PC-3 (cell line): ENCODE data around the gene TNFRSF4. TPM values are rescaled to one million over a fixed set of nuclear protein-coding genes. Genes with fewer than 3 reads are reported as not detected.

ENCODE experiments used
- ATAC-seq: fragments of 200-7000 bp; cut with Tn5 transposase; 2 replicates; pipeline ENCODE4 v1.9.1; 2020; ENCODE audit warnings: mild to moderate bottlenecking, moderate library complexity
- BruUV-seq: library from RNA; stranded (reverse); fragments of 400-500 nt; replicated peaks from 2 replicates; lab custom pipeline; 2021; lab: Mats Ljungman, UMichigan
- CTCF ChIA-PET: fragments of 300-600 bp; sonication (Branson Sonifier 250); formaldehyde crosslinking; loops from one replicate; lab custom pipeline; 2022; ENCODE audit warnings: antibody characterized with exemption; lab: Charles Lee
- POLR2A ChIA-PET: fragments of 300-600 bp; sonication (Branson Sonifier 250); formaldehyde crosslinking; loops from one replicate; lab custom pipeline; 2022; ENCODE audit warnings: antibody characterized with exemption; ENCODE audit not compliant: unreplicated experiment; lab: Charles Lee
- DNase-seq: peaks from one replicate; pipeline ENCODE4 v3.0.0-alpha.2; 2015
- H2AFZ ChIP-seq: fragments of 300-600 bp; sonication (generic); 2 replicates; pipeline ENCODE4 v1.6.0; 2016; ENCODE audit warnings: antibody characterized with exemption, low read length
- H3F3A ChIP-seq: fragments of 300-600 bp; sonication (generic); one replicate; pipeline ENCODE4 v1.6.0; 2017; ENCODE audit warnings: antibody characterized with exemption, low read length, control low read depth, mild to moderate bottlenecking; ENCODE audit not compliant: unreplicated experiment
- H3K27ac ChIP-seq: fragments of 300-600 bp; sonication (generic); 2 replicates; pipeline ENCODE4 v1.5.1; 2016; ENCODE audit warnings: mild to moderate bottlenecking, low read length
- H3K27me3 ChIP-seq: fragments of 300-600 bp; sonication (generic); 2 replicates; pipeline ENCODE4 v1.6.1; 2016; ENCODE audit warnings: low read length, mixed read lengths
- H3K36me3 ChIP-seq: fragments of 300-600 bp; sonication (generic); 2 replicates; pipeline ENCODE4 v1.6.1; 2016; ENCODE audit warnings: low read depth, mixed run types, low read length, mixed read lengths
- H3K4me1 ChIP-seq: fragments of 300-600 bp; sonication (generic); 2 replicates; pipeline ENCODE4 v1.5.1; 2016; ENCODE audit warnings: low read length; ENCODE audit not compliant: insufficient read depth
- H3K4me2 ChIP-seq: fragments of 300-600 bp; sonication (generic); 2 replicates; pipeline ENCODE4 v1.6.0; 2016; ENCODE audit warnings: low read length
- H3K4me3 ChIP-seq: fragments of 300-600 bp; sonication (generic); 2 replicates; pipeline ENCODE4 v1.5.1; 2016; ENCODE audit warnings: mild to moderate bottlenecking, low read length, mixed read lengths
- H3K79me2 ChIP-seq: fragments of 300-600 bp; sonication (generic); 2 replicates; pipeline ENCODE4 v1.6.1; 2017; ENCODE audit warnings: low read length, mixed read lengths
- H3K9ac ChIP-seq: fragments of 300-600 bp; sonication (generic); 2 replicates; pipeline ENCODE4 v1.6.0; 2016; ENCODE audit warnings: mild to moderate bottlenecking, low read length
- H3K9me2 ChIP-seq: fragments of 300-600 bp; sonication (generic); replicated peaks from 2 replicates; pipeline ENCODE4 v1.6.1; 2016; ENCODE audit warnings: mixed run types, low read length, mixed read lengths
- H3K9me3 ChIP-seq: fragments of 300-600 bp; sonication (generic); 2 replicates; pipeline ENCODE4 v1.6.1; 2016; ENCODE audit warnings: low read length, mixed read lengths
- H4K20me1 ChIP-seq: fragments of 300-600 bp; sonication (generic); 2 replicates; pipeline ENCODE4 v1.6.1; 2016; ENCODE audit warnings: low read length, mixed read lengths
- EZH2 ChIP-seq: fragments of 300-600 bp; sonication (generic); IDR thresholded peaks from one replicate; pipeline ENCODE4 v1.6.1; 2017; ENCODE audit warnings: antibody characterized with exemption, mild to moderate bottlenecking, low read length; ENCODE audit not compliant: unreplicated experiment
- EZH2phosphoT487 ChIP-seq: fragments of 300-600 bp; sonication (generic); IDR thresholded peaks from 2 replicates; pipeline ENCODE4 v1.6.1; 2018; ENCODE audit warnings: mild to moderate bottlenecking, antibody characterized with exemption, low read length, borderline replicate concordance
- intact Hi-C: fragments of 100-400 bp; cut with micrococcal nuclease; formaldehyde crosslinking; loops from 2 replicates; pipeline ENCODE4 v1.9.0; 2023
- total RNA-seq: library from RNA; depleted of rRNA; stranded (reverse); fragments of >200 nt; gene quantifications from 2 replicates; pipeline ENCODE4 v1.2.3, GENCODE V29; 2014
- TF ChIP-seq, protein P1 (sequence below): fragments of 300-600 bp; sonication (generic); conservative IDR thresholded peaks from 2 replicates; pipeline ENCODE4 v1.5.1; 2017; ENCODE audit warnings: antibody characterized with exemption, low read depth, mild to moderate bottlenecking, low read length

Gene TNFRSF4
- total RNA-seq, 1 experiment from 2014 or later = 0.11 TPM

DNA sequence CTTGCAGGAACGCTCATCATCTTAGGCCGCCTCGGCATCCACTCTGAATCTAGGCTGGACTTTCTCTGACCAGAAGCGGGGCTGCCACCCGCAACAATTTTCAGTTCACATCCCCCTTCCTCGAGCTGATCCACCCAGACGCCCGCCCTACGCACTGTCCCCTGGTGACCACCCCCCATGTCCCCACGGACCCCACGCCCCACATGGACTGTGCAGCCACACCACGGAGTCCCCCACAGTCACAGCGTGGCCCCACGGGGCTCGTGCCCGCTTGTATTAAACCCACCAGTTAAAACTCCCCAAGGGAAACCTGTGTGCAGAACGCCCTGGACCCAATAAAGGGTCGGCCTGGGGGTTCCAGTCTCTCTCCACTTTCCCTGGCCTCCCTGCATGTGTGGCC, 45.6 kb upstream of the TNFRSF4 start:
- ChIA-PET CTCF (no interaction called here), POLR2A (no interaction called here)
- Histone ChIP-seq H3K4me3 (no peak overlapping the region), H3K9me2 (no peaks in the 10 kb centered on the region), H3K4me2 (no peak overlapping the region), H3K27ac (no peak overlapping the region), H3K36me3 (peaks cover 71% of the 10 kb centered on the region), H3K27me3 (no peaks in the 10 kb centered on the region), H4K20me1 (no peaks in the 10 kb centered on the region), H3F3A (no peaks in the 10 kb centered on the region), H3K9me3 (no peaks in the 10 kb centered on the region), H3K4me1 (peaks cover 19% of the 10 kb centered on the region), H3K79me2 (peaks cover 62% of the 10 kb centered on the region), H2AFZ (no peak overlapping the region), H3K9ac (no peak overlapping the region)
- no TSS peak for BruUV-seq
- ATAC-seq (no peak), DNase-seq (no peak)
- TF ChIP-seq EZH2phosphoT487 = no peak
- TF ChIP-seq EZH2 = no peak
- TF ChIP-seq, protein P1, sequence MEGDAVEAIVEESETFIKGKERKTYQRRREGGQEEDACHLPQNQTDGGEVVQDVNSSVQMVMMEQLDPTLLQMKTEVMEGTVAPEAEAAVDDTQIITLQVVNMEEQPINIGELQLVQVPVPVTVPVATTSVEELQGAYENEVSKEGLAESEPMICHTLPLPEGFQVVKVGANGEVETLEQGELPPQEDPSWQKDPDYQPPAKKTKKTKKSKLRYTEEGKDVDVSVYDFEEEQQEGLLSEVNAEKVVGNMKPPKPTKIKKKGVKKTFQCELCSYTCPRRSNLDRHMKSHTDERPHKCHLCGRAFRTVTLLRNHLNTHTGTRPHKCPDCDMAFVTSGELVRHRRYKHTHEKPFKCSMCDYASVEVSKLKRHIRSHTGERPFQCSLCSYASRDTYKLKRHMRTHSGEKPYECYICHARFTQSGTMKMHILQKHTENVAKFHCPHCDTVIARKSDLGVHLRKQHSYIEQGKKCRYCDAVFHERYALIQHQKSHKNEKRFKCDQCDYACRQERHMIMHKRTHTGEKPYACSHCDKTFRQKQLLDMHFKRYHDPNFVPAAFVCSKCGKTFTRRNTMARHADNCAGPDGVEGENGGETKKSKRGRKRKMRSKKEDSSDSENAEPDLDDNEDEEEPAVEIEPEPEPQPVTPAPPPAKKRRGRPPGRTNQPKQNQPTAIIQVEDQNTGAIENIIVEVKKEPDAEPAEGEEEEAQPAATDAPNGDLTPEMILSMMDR = no peak
- intact Hi-C loops = no loop called here

DNA sequence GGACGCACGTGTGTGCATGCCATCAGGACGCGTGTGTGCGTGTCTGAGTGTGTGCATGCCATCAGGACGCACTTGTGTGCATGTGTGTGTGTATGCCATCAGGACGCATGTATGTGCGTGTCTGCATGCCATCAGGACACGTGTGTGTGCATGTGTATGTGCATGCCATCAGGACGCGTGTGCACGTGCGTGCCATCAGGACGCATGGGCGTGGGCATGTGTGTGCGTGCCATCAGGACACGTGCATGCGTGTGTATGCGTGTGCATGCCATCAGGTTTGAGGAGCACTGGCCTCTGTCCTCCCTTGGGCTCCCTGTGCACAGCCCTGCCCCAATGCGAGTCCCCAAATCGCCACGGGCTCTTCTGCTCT, 45.2 kb upstream of the TNFRSF4 start:
- ChIA-PET POLR2A (interaction anchor here (0.6 kb wide), 1 partner anchor 140 kb away, joined by 3 read pairs; no protein-coding TSS in a partner anchor), CTCF (interaction anchor here (1.1 kb wide), 1 partner anchor 33 kb away, joined by 5 read pairs; no protein-coding TSS in a partner anchor)
- Histone ChIP-seq H3K4me1 (peaks cover 14% of the 10 kb centered on the region), H3K4me2 (no peak overlapping the region), H3K36me3 (peaks cover 73% of the 10 kb centered on the region), H4K20me1 (no peaks in the 10 kb centered on the region), H2AFZ (no peak overlapping the region), H3K27ac (peak overlapping the region; percentile 10; the same call in 1 of the 2 replicates), H3K4me3 (no peak overlapping the region), H3K9ac (no peak overlapping the region), H3K27me3 (no peaks in the 10 kb centered on the region), H3F3A (no peaks in the 10 kb centered on the region), H3K79me2 (peaks cover 59% of the 10 kb centered on the region), H3K9me2 (no peaks in the 10 kb centered on the region), H3K9me3 (no peaks in the 10 kb centered on the region)
- TF ChIP-seq, protein P1 = no peak
- no peak for TF ChIP-seq EZH2phosphoT487
- TF ChIP-seq EZH2 = no peak
- ATAC-seq = no peak
- no TSS peak for BruUV-seq
- intact Hi-C loops = no loop called here
- DNase-seq = no peak

DNA sequence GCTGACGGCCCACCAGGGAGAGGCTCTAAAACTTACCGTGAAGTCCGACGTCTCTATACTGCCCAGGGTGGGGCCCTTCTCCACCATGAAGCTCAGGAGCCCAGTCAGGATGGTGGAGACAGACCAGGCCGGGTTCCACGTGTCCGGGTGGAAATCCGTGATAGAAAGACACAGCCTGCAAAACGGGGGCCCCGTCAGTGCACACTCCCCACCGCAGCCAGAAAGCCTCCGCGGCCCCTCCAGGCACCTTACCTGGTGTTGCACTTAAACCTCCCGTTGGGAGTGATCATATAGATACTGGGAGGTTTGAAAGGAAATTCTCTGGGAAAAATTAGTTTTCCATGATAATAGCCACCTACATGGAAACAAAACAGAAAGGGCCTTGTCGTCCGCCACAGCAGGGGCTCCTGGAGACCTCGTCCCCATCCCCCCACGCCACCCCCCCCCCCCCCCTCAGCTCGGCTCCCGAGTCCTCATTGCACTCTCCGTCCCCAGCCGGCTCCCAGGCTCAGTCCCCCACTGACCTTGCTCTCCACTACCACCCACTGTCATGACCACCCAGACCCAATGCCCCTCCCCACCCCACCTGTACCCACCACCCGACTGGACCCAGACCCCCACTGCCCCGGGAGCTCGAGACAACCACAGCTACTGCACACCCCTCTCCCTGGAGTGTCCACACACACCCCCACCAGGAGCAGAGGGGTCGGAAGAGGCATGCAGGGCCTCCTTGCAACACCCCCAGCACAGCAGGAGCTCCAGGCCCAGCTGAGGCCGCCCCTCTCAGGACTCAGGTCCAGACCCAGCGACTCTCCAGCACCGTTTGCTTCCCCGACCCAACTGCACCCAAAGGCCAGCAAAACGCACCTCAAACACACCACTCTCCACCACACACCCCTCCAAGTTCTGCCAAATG, 43.3 kb upstream of the TNFRSF4 start:
- H3F3A ChIP-seq = no peaks in the 10 kb centered on the region
- ChIA-PET POLR2A (no interaction called here), CTCF (no interaction called here)
- no peak overlapping the region for H3K4me3 ChIP-seq
- no peak for ATAC-seq
- no peaks in the 10 kb centered on the region for H3K9me3 ChIP-seq
- H3K9me2 ChIP-seq = no peaks in the 10 kb centered on the region
- no TSS peak for BruUV-seq
- DNase-seq = no peak
- TF ChIP-seq, protein P1 = no peak
- TF ChIP-seq EZH2 (no peak), EZH2phosphoT487 (no peak)
- H2AFZ ChIP-seq = no peak overlapping the region
- peaks cover 69% of the 10 kb centered on the region for H3K36me3 ChIP-seq
- H3K79me2 ChIP-seq = peaks cover 40% of the 10 kb centered on the region
- no peak overlapping the region for H3K9ac ChIP-seq
- intact Hi-C loops = no loop called here
- H3K4me2 ChIP-seq = no peak overlapping the region
- H3K27me3 ChIP-seq = no peaks in the 10 kb centered on the region
- no peak overlapping the region for H3K27ac ChIP-seq
- H3K4me1 ChIP-seq = peaks cover 12% of the 10 kb centered on the region
- no peaks in the 10 kb centered on the region for H4K20me1 ChIP-seq
